ENCODE data around the gene RAB11FIP5.

Gene RAB11FIP5

DNA sequence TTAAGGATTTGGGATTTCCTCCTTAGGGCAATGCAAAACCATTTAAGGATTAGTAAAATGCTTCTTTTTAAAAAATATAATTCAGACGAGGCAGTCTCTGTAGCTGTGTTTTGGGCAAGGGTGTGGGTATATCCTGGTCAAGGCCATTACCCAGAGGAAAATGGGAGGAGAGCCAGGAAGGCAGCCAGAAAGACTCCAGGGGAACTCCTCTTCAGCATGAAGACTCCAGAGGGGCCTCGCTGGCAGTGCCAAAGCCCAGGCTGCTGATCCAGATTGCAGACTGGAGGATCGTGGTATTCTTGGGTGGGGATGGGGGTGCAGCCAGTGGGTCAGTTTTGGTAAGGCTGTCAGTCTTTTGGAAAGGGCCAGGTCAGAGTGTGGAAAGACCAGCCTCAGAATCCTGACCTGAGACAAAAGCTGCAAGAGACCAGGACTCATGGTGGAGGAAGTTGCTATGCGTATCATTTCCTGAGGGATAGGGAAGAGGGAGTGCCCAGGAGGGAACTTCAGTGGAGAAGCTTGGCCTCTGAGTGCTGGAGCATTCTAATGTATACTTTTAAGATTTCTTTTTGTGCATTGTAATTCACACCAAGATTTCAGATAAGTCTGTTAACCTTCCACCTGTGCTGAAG, 20.9 kb upstream of the RAB11FIP5 start:
- Histone ChIP-seq H2AFZ (ENCODE audit: low read length) (no peak overlapping the region), H3K79me2 (ENCODE audit: insufficient read depth, low read length) (no peaks in the 10 kb centered on the region), H3K27ac (ENCODE audit: low read depth, low read length, poor library complexity, severe bottlenecking) (no peak overlapping the region), H3K4me3 (ENCODE audit: low read depth, low read length, poor library complexity, severe bottlenecking) (no peak overlapping the region), H3F3A (ENCODE audit: insufficient read depth, low read length) (no peaks in the 10 kb centered on the region), H3K9me3 (ENCODE audit: low read length) (no peaks in the 10 kb centered on the region), H3K27me3 (ENCODE audit: insufficient read depth, low read length) (0 out of 2 replicates have a peak, but pooled peaks cover 3% of the 10 kb centered on the region), H3K9me2 (ENCODE audit: low read depth, low read length) (no peaks in the 10 kb centered on the region), H3K4me2 (ENCODE audit: low read length) (no peak overlapping the region), H4K20me1 (ENCODE audit: insufficient read depth, low read length) (no peaks in the 10 kb centered on the region), H3K36me3 (ENCODE audit: insufficient read depth, low read length) (no peaks in the 10 kb centered on the region), H3K4me1 (ENCODE audit: insufficient read depth, low read length, severe bottlenecking) (no peaks in the 10 kb centered on the region), H3K9ac (ENCODE audit: low read length) (no peak overlapping the region)
- TF ChIP-seq EZH2 (IDR thresholded peaks at IDR 0.05; ENCODE audit: borderline replicate concordance, low read length): no peak
- TF ChIP-seq, protein P1, sequence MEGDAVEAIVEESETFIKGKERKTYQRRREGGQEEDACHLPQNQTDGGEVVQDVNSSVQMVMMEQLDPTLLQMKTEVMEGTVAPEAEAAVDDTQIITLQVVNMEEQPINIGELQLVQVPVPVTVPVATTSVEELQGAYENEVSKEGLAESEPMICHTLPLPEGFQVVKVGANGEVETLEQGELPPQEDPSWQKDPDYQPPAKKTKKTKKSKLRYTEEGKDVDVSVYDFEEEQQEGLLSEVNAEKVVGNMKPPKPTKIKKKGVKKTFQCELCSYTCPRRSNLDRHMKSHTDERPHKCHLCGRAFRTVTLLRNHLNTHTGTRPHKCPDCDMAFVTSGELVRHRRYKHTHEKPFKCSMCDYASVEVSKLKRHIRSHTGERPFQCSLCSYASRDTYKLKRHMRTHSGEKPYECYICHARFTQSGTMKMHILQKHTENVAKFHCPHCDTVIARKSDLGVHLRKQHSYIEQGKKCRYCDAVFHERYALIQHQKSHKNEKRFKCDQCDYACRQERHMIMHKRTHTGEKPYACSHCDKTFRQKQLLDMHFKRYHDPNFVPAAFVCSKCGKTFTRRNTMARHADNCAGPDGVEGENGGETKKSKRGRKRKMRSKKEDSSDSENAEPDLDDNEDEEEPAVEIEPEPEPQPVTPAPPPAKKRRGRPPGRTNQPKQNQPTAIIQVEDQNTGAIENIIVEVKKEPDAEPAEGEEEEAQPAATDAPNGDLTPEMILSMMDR (IDR thresholded peaks at IDR 0.05; ENCODE audit: low read length): no peak

DNA sequence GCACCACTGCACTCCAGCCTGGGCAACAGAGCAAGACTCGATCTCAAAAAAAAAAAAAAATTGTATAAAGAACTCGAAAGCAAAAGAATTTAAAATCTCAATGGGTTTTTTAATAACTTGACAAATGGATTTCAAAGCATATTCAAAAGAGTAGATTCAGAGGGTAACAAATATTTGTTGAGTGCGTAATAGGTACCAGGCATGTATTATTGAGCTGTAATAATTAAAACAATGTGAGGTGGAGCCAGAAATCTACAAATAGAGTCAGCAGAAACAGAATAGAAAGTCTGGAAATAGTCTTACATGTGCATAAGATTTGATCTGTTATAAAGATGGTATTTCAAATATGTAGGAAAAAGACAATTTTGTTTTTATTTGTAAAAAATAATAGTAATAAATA, 19.1 kb upstream of the RAB11FIP5 start:
- Histone ChIP-seq H3K79me2 (ENCODE audit: insufficient read depth, low read length) (no peaks in the 10 kb centered on the region), H2AFZ (ENCODE audit: low read length) (no peak overlapping the region), H4K20me1 (ENCODE audit: insufficient read depth, low read length) (no peaks in the 10 kb centered on the region), H3K9me3 (ENCODE audit: low read length) (no peaks in the 10 kb centered on the region), H3K9ac (ENCODE audit: low read length) (no peak overlapping the region), H3K36me3 (ENCODE audit: insufficient read depth, low read length) (no peaks in the 10 kb centered on the region), H3K9me2 (ENCODE audit: low read depth, low read length) (no peaks in the 10 kb centered on the region), H3K27me3 (ENCODE audit: insufficient read depth, low read length) (0 out of 2 replicates have a peak, but pooled peaks cover 3% of the 10 kb centered on the region), H3F3A (ENCODE audit: insufficient read depth, low read length) (no peaks in the 10 kb centered on the region), H3K4me3 (ENCODE audit: low read depth, low read length, poor library complexity, severe bottlenecking) (no peak overlapping the region), H3K4me1 (ENCODE audit: insufficient read depth, low read length, severe bottlenecking) (no peaks in the 10 kb centered on the region), H3K4me2 (ENCODE audit: low read length) (no peak overlapping the region), H3K27ac (ENCODE audit: low read depth, low read length, poor library complexity, severe bottlenecking) (no peak overlapping the region)
- no peak for TF ChIP-seq EZH2 (IDR thresholded peaks at IDR 0.05; ENCODE audit: borderline replicate concordance, low read length)
- TF ChIP-seq, protein P1 (IDR thresholded peaks at IDR 0.05; ENCODE audit: low read length): no peak

DNA sequence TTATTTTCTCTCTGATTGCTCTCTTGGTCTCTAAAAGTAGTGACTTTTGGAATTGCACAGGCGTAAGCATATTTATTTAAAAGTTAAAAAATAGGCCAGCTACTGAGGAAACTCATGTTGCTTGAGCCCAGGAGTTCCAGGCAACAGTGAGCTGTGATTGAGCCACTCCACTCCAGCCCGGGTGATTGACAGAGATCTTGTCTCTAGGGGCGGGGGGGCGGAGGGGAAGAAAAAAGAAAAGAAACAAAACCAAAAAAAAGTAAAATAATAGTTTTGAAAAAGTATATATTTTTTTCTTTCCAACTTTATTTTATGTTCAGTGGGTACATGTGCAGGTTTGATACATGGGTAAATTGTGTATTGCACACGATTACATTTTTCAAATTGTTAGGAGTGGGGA, 18.0 kb upstream of the RAB11FIP5 start:
- Histone ChIP-seq H4K20me1 (ENCODE audit: insufficient read depth, low read length) (no peaks in the 10 kb centered on the region), H3K4me1 (ENCODE audit: insufficient read depth, low read length, severe bottlenecking) (no peaks in the 10 kb centered on the region), H3K9me3 (ENCODE audit: low read length) (no peaks in the 10 kb centered on the region), H2AFZ (ENCODE audit: low read length) (no peak overlapping the region), H3K9me2 (ENCODE audit: low read depth, low read length) (no peaks in the 10 kb centered on the region), H3K79me2 (ENCODE audit: insufficient read depth, low read length) (no peaks in the 10 kb centered on the region), H3F3A (ENCODE audit: insufficient read depth, low read length) (no peaks in the 10 kb centered on the region), H3K4me2 (ENCODE audit: low read length) (no peak overlapping the region), H3K27me3 (ENCODE audit: insufficient read depth, low read length) (0 out of 2 replicates have a peak, but pooled peaks cover 3% of the 10 kb centered on the region), H3K4me3 (ENCODE audit: low read depth, low read length, poor library complexity, severe bottlenecking) (no peak overlapping the region), H3K36me3 (ENCODE audit: insufficient read depth, low read length) (no peaks in the 10 kb centered on the region), H3K27ac (ENCODE audit: low read depth, low read length, poor library complexity, severe bottlenecking) (no peak overlapping the region), H3K9ac (ENCODE audit: low read length) (no peak overlapping the region)
- TF ChIP-seq EZH2 (IDR thresholded peaks at IDR 0.05; ENCODE audit: borderline replicate concordance, low read length): no peak
- TF ChIP-seq, protein P1 (IDR thresholded peaks at IDR 0.05; ENCODE audit: low read length): no peak
